HG02610 (cell line): ENCODE measurements around the gene APBA3.
A peak's percentile ranks its signal among the peaks of the same experiment; 100 is the strongest.
"Not testable (repeated sequence)": the region's sequence is repeated elsewhere in the genome, so short reads cannot be mapped to it uniquely, and the experiment has no call there.

Experiments used
- ATAC-seq: cut with Tn5 transposase; IDR thresholded peaks from one replicate; pipeline ENCODE4 v1.9.1; 2021; ENCODE audit warnings: mild to moderate bottlenecking, moderate library complexity; ENCODE audit not compliant: unreplicated experiment

Gene APBA3

GRCh38 chr19:3771906-3772455 is 10.5 kb upstream of the APBA3 start, which contains the start of gene RAX2:
RAX2 (minus strand) TSS chr19:3772228; CDS start chr19:3771742, 486 bp downstream.
- ATAC-seq, result no peak

GRCh38 chr19:3771000-3771905 is 9.8 kb upstream of the APBA3 start:
- no peak for ATAC-seq

GRCh38 chr19:3770136-3770999 is 8.9 kb upstream of the APBA3 start:
- ATAC-seq, result no peak

GRCh38 chr19:3769494-3769893 is 8.0 kb upstream of the APBA3 start:
- no peak for ATAC-seq

- no peak for ATAC-seq
These were observed 7.2 kb upstream of the APBA3 start for GRCh38 chr19:3768748-3769099.

- no peak for ATAC-seq
These were observed 6.7 kb upstream of the APBA3 start for GRCh38 chr19:3768015-3768747.

- no peak for ATAC-seq
These were observed 5.6 kb upstream of the APBA3 start for GRCh38 chr19:3767050-3767449.

GRCh38 chr19:3766520-3766919 is 5.0 kb upstream of the APBA3 start:
- no peak for ATAC-seq

- ATAC-seq, result not testable (repeated sequence)
These were observed 4.3 kb upstream of the APBA3 start for GRCh38 chr19:3765757-3766156.

GRCh38 chr19:3765121-3765520 is 3.6 kb upstream of the APBA3 start:
- no peak for ATAC-seq

- ATAC-seq, result peak; percentile 77
These were observed 1.3 kb upstream of the APBA3 start, which contains the start of gene MRPL54 for GRCh38 chr19:3762501-3763459. MRPL54 (plus strand) TSS chr19:3762682; CDS start chr19:3762701, 19 bp downstream.

- ATAC-seq, result no peak
These were observed 610 bp upstream of the APBA3 start for GRCh38 chr19:3762130-3762473.

GRCh38 chr19:3760871-3761361 is 576 bp downstream of the APBA3 start:
- ATAC-seq, result no peak

- ATAC-seq, result no peak
These were observed 1.8 kb downstream of the APBA3 start for GRCh38 chr19:3759482-3760254.

GRCh38 chr19:3758297-3758696 is 3.2 kb downstream of the APBA3 start:
- ATAC-seq, result not testable (repeated sequence)

- ATAC-seq, result not testable (repeated sequence)
These were observed 3.8 kb downstream of the APBA3 start for GRCh38 chr19:3757705-3758104.

- ATAC-seq, result no peak
These were observed 7.7 kb downstream of the APBA3 start for GRCh38 chr19:3753631-3754410.

GRCh38 chr19:3752492-3752891 is 9.0 kb downstream of the APBA3 start:
- ATAC-seq, result no peak
